Measurements from ENCODE around the gene PTPN11.

Gene PTPN11

GRCh38 chr12:112537710-112538396 is 119.1 kb downstream of the PTPN11 start:
- Mint-ChIP-seq H3K27me3 (ENCODE audit: low read depth) (no peaks in the 10 kb centered on the region), H3K36me3 (ENCODE audit: low read depth) (no peaks in the 10 kb centered on the region), H3K27ac (no peak overlapping the region), H3K4me3 (no peak overlapping the region), H3K4me1 (ENCODE audit: low read depth) (no peaks in the 10 kb centered on the region), H3K9me3 (no peaks in the 10 kb centered on the region)
- DNase-seq (ENCODE audit: low spot score): no peak

GRCh38 chr12:112538740-112539139 is 120.0 kb downstream of the PTPN11 start:
- no peak for DNase-seq (ENCODE audit: low spot score)
- no peaks in the 10 kb centered on the region for H3K9me3 Mint-ChIP-seq
- H3K4me3 Mint-ChIP-seq: no peak overlapping the region
- H3K27ac Mint-ChIP-seq: no peak overlapping the region
- no peaks in the 10 kb centered on the region for H3K36me3 Mint-ChIP-seq (ENCODE audit: low read depth)
- H3K4me1 Mint-ChIP-seq (ENCODE audit: low read depth): no peaks in the 10 kb centered on the region
- no peaks in the 10 kb centered on the region for H3K27me3 Mint-ChIP-seq (ENCODE audit: low read depth)

- DNase-seq (ENCODE audit: low spot score): no peak
- Mint-ChIP-seq H3K4me1 (ENCODE audit: low read depth) (no peaks in the 10 kb centered on the region), H3K27me3 (ENCODE audit: low read depth) (no peaks in the 10 kb centered on the region), H3K27ac (no peak overlapping the region), H3K9me3 (no peaks in the 10 kb centered on the region), H3K36me3 (ENCODE audit: low read depth) (no peaks in the 10 kb centered on the region), H3K4me3 (no peak overlapping the region)
These were observed 120.5 kb downstream of the PTPN11 start for GRCh38 chr12:112539221-112539620.

- no peak for DNase-seq (ENCODE audit: low spot score)
- no peaks in the 10 kb centered on the region for H3K4me1 Mint-ChIP-seq (ENCODE audit: low read depth)
- no peak overlapping the region for H3K27ac Mint-ChIP-seq
- no peak overlapping the region for H3K4me3 Mint-ChIP-seq
- no peaks in the 10 kb centered on the region for H3K27me3 Mint-ChIP-seq (ENCODE audit: low read depth)
- H3K36me3 Mint-ChIP-seq (ENCODE audit: low read depth): no peaks in the 10 kb centered on the region
- H3K9me3 Mint-ChIP-seq: no peaks in the 10 kb centered on the region
These were observed 121.3 kb downstream of the PTPN11 start for GRCh38 chr12:112540021-112540420.

GRCh38 chr12:112543751-112544150 is 125.0 kb downstream of the PTPN11 start:
- no peak overlapping the region for H3K27ac Mint-ChIP-seq
- H3K27me3 Mint-ChIP-seq (ENCODE audit: low read depth): no peaks in the 10 kb centered on the region
- no peaks in the 10 kb centered on the region for H3K36me3 Mint-ChIP-seq (ENCODE audit: low read depth)
- H3K4me3 Mint-ChIP-seq: no peak overlapping the region
- no peaks in the 10 kb centered on the region for H3K9me3 Mint-ChIP-seq
- no peak for DNase-seq (ENCODE audit: low spot score)
- no peaks in the 10 kb centered on the region for H3K4me1 Mint-ChIP-seq (ENCODE audit: low read depth)

GRCh38 chr12:112546339-112546738 is 127.6 kb downstream of the PTPN11 start:
- no peak overlapping the region for H3K4me3 Mint-ChIP-seq
- H3K36me3 Mint-ChIP-seq (ENCODE audit: low read depth): no peaks in the 10 kb centered on the region
- H3K27ac Mint-ChIP-seq: no peak overlapping the region
- no peaks in the 10 kb centered on the region for H3K4me1 Mint-ChIP-seq (ENCODE audit: low read depth)
- no peaks in the 10 kb centered on the region for H3K9me3 Mint-ChIP-seq
- DNase-seq (ENCODE audit: low spot score): no peak
- H3K27me3 Mint-ChIP-seq (ENCODE audit: low read depth): no peaks in the 10 kb centered on the region

- no peaks in the 10 kb centered on the region for H3K4me1 Mint-ChIP-seq (ENCODE audit: low read depth)
- no peaks in the 10 kb centered on the region for H3K36me3 Mint-ChIP-seq (ENCODE audit: low read depth)
- no peak for DNase-seq (ENCODE audit: low spot score)
- H3K9me3 Mint-ChIP-seq: no peaks in the 10 kb centered on the region
- H3K27me3 Mint-ChIP-seq (ENCODE audit: low read depth): no peaks in the 10 kb centered on the region
- no peak overlapping the region for H3K4me3 Mint-ChIP-seq
- H3K27ac Mint-ChIP-seq: no peak overlapping the region
These were observed 128.2 kb downstream of the PTPN11 start for GRCh38 chr12:112546996-112547395.

- no peak overlapping the region for H3K27ac Mint-ChIP-seq
- no peaks in the 10 kb centered on the region for H3K9me3 Mint-ChIP-seq
- no peaks in the 10 kb centered on the region for H3K27me3 Mint-ChIP-seq (ENCODE audit: low read depth)
- no peak for DNase-seq (ENCODE audit: low spot score)
- H3K4me1 Mint-ChIP-seq (ENCODE audit: low read depth): no peaks in the 10 kb centered on the region
- no peak overlapping the region for H3K4me3 Mint-ChIP-seq
- H3K36me3 Mint-ChIP-seq (ENCODE audit: low read depth): no peaks in the 10 kb centered on the region
These were observed 130.3 kb downstream of the PTPN11 start for GRCh38 chr12:112549031-112549430.

- Mint-ChIP-seq H3K4me3 (no peak overlapping the region), H3K27ac (no peak overlapping the region), H3K36me3 (ENCODE audit: low read depth) (no peaks in the 10 kb centered on the region), H3K27me3 (ENCODE audit: low read depth) (no peaks in the 10 kb centered on the region), H3K9me3 (no peaks in the 10 kb centered on the region), H3K4me1 (ENCODE audit: low read depth) (no peaks in the 10 kb centered on the region)
- DNase-seq (ENCODE audit: low spot score): no peak
These were observed 132.9 kb downstream of the PTPN11 start for GRCh38 chr12:112551681-112552080.

- no peaks in the 10 kb centered on the region for H3K36me3 Mint-ChIP-seq (ENCODE audit: low read depth)
- H3K27me3 Mint-ChIP-seq (ENCODE audit: low read depth): no peaks in the 10 kb centered on the region
- DNase-seq (ENCODE audit: low spot score): no peak
- no peak overlapping the region for H3K4me3 Mint-ChIP-seq
- H3K9me3 Mint-ChIP-seq: no peaks in the 10 kb centered on the region
- H3K4me1 Mint-ChIP-seq (ENCODE audit: low read depth): no peaks in the 10 kb centered on the region
- H3K27ac Mint-ChIP-seq: no peak overlapping the region
These were observed 137.0 kb downstream of the PTPN11 start for GRCh38 chr12:112555621-112556233.

- Mint-ChIP-seq H3K4me3 (no peak overlapping the region), H3K9me3 (no peaks in the 10 kb centered on the region), H3K27me3 (ENCODE audit: low read depth) (no peaks in the 10 kb centered on the region), H3K36me3 (ENCODE audit: low read depth) (no peaks in the 10 kb centered on the region), H3K27ac (no peak overlapping the region), H3K4me1 (ENCODE audit: low read depth) (no peaks in the 10 kb centered on the region)
- DNase-seq (ENCODE audit: low spot score): no peak
These were observed 139.3 kb downstream of the PTPN11 start for GRCh38 chr12:112557951-112558630.
